HL-60 (cell line): Measurements from ENCODE around the gene SPTB.

Source experiments
- POLR2AphosphoS5 ChIP-seq: IDR thresholded peaks from 2 replicates; pipeline ENCODE4 v1.6.1; 2012; ENCODE audit warnings: low read depth
- TF ChIP-seq, protein P1 (sequence below): IDR thresholded peaks from one replicate; pipeline ENCODE4 v1.5.1; 2011; ENCODE audit warnings: low read length, control low read depth, inconsistent platforms; ENCODE audit not compliant: insufficient read depth
- TF ChIP-seq, protein P2 (sequence below): IDR thresholded peaks from 2 replicates; pipeline ENCODE4 v1.6.1; 2012; ENCODE audit warnings: low read depth; ENCODE audit not compliant: insufficient replicate concordance

DNA sequence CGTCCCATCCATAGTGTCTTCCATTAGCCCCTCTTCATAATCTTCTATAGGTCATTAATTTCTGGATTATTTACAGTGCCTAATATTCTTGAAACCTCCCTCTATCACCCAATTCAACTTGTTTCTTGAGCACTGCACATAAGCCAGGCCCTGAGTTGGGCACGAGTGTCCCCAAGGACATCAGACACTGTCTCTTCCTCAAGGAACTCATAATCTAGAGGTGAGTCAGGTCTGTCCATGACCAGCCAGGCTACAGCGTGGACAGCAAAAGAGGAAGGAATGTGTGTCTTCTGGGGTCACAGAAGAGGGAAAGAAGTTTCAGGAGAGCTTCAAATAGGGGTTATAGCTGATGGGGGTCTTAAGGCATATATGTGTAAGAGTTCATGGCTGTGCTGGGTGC is 12.5 kb downstream of the SPTB start:
- TF ChIP-seq, protein P1, sequence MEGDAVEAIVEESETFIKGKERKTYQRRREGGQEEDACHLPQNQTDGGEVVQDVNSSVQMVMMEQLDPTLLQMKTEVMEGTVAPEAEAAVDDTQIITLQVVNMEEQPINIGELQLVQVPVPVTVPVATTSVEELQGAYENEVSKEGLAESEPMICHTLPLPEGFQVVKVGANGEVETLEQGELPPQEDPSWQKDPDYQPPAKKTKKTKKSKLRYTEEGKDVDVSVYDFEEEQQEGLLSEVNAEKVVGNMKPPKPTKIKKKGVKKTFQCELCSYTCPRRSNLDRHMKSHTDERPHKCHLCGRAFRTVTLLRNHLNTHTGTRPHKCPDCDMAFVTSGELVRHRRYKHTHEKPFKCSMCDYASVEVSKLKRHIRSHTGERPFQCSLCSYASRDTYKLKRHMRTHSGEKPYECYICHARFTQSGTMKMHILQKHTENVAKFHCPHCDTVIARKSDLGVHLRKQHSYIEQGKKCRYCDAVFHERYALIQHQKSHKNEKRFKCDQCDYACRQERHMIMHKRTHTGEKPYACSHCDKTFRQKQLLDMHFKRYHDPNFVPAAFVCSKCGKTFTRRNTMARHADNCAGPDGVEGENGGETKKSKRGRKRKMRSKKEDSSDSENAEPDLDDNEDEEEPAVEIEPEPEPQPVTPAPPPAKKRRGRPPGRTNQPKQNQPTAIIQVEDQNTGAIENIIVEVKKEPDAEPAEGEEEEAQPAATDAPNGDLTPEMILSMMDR = no peak
- TF ChIP-seq, protein P2, sequence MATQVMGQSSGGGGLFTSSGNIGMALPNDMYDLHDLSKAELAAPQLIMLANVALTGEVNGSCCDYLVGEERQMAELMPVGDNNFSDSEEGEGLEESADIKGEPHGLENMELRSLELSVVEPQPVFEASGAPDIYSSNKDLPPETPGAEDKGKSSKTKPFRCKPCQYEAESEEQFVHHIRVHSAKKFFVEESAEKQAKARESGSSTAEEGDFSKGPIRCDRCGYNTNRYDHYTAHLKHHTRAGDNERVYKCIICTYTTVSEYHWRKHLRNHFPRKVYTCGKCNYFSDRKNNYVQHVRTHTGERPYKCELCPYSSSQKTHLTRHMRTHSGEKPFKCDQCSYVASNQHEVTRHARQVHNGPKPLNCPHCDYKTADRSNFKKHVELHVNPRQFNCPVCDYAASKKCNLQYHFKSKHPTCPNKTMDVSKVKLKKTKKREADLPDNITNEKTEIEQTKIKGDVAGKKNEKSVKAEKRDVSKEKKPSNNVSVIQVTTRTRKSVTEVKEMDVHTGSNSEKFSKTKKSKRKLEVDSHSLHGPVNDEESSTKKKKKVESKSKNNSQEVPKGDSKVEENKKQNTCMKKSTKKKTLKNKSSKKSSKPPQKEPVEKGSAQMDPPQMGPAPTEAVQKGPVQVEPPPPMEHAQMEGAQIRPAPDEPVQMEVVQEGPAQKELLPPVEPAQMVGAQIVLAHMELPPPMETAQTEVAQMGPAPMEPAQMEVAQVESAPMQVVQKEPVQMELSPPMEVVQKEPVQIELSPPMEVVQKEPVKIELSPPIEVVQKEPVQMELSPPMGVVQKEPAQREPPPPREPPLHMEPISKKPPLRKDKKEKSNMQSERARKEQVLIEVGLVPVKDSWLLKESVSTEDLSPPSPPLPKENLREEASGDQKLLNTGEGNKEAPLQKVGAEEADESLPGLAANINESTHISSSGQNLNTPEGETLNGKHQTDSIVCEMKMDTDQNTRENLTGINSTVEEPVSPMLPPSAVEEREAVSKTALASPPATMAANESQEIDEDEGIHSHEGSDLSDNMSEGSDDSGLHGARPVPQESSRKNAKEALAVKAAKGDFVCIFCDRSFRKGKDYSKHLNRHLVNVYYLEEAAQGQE = no peak
- TF ChIP-seq POLR2AphosphoS5 = no peak
